Measurements from ENCODE around the gene DEFB110.
A peak's percentile ranks its signal among the peaks of the same experiment; 100 is the strongest.

GRCh38 chr6:50062051-50062450, 40.3 kb upstream of the DEFB110 start:
- no peak for TF ChIP-seq POLR2A (IDR thresholded peaks at IDR 0.05)
- TF ChIP-seq, protein P1, sequence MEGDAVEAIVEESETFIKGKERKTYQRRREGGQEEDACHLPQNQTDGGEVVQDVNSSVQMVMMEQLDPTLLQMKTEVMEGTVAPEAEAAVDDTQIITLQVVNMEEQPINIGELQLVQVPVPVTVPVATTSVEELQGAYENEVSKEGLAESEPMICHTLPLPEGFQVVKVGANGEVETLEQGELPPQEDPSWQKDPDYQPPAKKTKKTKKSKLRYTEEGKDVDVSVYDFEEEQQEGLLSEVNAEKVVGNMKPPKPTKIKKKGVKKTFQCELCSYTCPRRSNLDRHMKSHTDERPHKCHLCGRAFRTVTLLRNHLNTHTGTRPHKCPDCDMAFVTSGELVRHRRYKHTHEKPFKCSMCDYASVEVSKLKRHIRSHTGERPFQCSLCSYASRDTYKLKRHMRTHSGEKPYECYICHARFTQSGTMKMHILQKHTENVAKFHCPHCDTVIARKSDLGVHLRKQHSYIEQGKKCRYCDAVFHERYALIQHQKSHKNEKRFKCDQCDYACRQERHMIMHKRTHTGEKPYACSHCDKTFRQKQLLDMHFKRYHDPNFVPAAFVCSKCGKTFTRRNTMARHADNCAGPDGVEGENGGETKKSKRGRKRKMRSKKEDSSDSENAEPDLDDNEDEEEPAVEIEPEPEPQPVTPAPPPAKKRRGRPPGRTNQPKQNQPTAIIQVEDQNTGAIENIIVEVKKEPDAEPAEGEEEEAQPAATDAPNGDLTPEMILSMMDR (IDR thresholded peaks at IDR 0.05) = peak in 2 of 6 experiments; percentile 8 to 34

All from esophagus squamous epithelium (tissue), 4 donors.